D341Med (cell line): ENCODE results near the gene MYOD1.

Experiments used
- DNase-seq: peaks from one replicate; pipeline ENCODE4 v3.0.0; 2012; ENCODE audit warnings: low spot score

MYOD1 gene

DNA sequence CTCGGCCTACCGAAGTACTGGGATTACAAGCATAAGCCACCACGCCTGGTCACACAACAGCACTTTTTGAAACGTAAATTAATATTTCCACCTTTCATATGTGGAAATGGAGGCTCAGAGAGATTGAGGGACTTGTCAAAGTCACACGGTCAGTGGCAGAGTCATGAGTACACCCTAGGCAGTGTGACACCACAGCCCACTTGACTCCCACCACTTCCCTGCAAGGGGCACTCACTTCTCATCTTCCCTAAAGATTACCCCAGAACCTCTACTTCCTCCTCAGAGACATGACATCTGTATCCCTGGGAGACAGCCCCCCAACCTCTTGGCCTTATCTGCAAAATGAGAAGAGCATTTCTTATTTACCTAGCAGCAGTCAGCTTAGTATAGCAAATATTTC lies 16.5 kb upstream of the MYOD1 start:
- DNase-seq: no peak

DNA sequence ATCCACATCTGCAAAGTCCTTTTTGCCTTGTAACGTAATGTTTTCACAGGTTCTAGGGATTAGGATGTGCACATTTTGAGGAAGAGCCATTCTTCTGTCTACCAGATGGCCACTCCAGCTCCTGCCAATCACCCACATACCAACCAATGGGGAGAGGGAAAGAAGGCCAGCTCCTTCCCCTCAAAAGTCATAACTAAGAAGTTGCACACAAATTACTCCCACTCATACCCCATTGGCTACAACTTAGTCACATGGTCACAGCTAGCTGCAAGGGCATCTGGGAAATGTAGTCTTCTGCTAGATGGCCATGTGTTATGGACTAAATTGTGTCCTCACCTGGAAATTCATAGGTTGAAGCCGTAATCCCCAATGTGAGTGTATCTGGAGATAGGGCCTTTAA lies 15.4 kb upstream of the MYOD1 start:
- no peak for DNase-seq

DNA sequence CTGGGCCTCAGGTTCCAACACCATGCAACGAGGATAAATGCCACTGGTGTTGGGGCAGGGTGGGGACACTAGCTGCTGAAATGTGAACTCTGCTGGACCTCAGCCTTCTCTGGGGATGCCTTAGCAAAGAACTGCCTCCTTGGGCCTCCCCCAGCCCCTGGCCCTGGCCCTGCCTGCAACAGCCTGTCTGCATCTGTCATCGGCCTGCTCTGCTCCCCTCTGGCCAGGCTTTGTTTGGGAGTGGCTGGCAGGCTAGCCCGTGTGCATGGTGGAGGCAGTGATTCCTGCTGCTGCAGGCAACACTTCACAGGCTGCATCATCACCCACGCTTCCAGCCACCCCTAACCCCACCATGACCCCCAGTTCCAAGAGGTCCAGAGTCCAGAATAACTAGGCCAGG lies 11.5 kb upstream of the MYOD1 start:
- no peak for DNase-seq

DNA sequence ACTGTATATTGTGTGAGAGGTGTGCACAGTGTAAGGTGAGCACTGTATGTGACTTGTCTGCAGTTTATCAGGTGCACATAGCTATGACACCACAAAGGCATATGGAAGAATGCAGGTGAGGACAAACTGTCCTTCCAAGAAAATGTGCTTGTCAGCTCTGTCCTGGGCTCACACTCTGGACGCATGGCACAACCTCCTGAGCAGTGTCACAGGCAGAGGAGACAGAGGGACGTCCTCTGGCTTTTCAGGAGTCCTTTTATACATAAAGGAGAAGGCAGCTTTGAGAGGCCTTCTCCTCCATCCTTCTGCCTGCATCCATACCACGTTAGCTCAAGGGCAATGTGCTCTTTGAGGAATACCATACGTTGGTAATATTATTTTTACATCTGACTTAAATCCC lies 7.5 kb upstream of the MYOD1 start:
- no peak for DNase-seq

DNA sequence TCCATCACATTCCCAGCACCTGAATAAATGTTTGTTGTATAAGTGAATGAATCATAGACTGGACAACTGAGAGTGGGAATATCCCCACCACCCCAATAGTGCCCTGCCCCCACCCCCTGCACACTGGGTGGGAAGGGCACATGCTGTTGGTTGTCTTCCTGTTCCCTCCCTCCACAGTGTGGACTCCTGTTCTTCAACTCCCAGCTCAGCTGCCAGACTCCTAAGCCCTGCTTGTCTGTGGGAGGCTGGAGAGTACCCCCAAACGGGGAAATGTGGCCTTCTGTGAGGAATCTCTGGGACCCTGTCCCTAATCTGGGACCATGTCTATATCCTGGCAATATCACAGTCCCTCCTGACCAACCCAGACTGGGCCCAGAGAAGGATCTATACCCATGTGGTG lies 5.5 kb upstream of the MYOD1 start:
- no peak for DNase-seq

DNA sequence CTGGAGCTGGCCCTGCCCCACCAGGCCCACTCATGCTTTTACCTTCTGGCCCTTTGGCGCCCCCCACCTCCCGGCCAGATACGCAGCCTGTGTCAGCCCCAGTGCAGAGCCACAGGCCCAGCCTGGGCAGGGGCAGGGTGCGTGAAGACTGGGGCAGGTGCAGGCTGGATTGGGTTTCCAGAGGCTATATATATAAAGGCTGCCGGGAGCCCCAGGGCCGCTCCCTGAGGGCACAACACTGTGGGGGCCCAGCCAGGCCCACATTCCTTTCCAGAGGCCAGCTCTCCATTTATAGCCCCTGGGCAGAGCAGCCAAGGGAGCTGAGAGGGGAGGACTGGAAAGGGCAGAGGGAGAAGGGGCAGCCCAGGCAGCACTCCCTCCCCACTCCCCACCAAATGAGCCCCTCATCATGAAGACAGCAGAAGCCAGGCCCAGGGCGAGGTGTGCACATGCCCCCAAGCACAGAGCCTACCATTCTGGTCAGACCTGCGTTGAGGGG lies 5.0 kb upstream of the MYOD1 start:
- peak; percentile 66 for DNase-seq

DNA sequence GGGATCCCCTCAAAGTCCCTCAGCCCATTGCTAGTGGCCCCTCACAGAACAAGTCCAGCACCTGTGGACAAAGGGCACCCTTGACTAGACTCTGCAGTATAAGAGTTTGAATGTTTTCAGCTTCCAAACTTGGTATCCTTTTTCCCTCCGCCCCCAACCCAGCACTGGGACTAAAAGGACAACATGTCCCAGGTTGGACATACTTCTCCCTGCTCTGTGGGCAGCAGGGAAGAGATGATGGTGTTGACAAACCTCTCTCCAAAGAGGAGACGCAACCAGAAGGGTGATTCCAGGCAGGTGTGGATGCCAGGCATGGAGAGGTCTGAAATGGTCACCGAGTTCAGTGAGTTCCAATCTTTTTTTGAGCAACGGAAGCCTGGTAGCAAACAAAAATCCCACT lies 4.5 kb upstream of the MYOD1 start:
- no peak for DNase-seq

DNA sequence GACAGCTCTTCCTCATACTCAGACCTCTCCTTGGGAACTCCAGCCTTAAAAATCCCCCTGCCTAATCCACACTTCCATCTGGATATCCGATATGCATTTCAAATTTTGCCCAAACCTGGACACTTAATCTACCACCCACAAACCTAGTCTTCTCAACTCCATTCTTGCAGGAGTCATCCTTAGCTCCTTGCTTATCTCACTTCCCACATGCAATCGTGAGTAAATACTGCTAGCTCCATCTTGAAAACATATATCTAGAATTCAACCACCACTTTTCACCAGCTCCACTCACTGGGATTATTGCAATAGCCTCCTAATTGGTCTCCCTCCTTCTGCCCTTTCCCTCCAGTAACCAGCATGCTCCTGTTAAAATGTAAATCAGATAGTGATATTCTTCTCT lies 2.6 kb upstream of the MYOD1 start:
- DNase-seq: no peak

DNA sequence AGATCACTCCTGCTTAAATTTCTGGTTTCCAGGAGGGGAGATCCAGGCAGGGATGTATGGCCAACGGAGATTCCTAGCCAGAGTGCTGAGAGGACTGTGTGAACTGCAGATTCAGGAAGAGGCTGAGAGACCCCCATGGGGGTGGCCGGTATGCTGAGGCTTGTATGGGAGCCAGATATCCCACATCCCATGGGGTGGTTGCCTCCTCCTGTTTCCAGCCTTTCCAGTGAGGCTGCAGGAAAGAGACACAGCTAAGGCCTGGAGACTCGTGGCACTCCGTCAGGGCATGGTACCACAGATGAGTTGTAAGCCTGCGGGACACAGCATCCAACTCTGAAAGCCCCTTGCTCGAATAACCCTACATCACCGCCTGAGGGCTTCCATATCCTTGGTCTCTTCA lies 1.4 kb upstream of the MYOD1 start:
- no peak for DNase-seq

DNA sequence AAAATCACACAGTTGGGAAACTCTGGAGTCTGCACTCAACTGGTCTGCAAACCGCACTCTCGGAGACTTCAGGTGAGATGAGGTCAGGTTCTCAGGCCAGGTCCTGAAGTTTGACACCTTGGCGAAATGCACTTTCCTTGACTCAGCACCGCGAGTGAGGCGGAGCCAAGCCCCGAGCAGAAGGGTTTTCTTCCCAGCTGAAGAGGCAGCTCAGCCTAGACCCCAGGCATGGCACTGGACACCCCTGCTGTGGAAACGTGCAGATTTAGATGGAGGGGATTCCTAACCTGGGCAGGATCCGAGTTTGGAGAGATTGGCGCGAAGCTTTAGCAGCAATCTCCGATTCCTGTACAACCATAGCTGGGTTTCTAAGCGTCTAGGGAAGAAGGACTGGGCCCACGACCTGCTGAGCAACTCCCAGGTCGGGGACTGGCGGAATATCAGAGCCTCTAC lies 835 bp upstream of the MYOD1 start:
- no peak for DNase-seq

DNA sequence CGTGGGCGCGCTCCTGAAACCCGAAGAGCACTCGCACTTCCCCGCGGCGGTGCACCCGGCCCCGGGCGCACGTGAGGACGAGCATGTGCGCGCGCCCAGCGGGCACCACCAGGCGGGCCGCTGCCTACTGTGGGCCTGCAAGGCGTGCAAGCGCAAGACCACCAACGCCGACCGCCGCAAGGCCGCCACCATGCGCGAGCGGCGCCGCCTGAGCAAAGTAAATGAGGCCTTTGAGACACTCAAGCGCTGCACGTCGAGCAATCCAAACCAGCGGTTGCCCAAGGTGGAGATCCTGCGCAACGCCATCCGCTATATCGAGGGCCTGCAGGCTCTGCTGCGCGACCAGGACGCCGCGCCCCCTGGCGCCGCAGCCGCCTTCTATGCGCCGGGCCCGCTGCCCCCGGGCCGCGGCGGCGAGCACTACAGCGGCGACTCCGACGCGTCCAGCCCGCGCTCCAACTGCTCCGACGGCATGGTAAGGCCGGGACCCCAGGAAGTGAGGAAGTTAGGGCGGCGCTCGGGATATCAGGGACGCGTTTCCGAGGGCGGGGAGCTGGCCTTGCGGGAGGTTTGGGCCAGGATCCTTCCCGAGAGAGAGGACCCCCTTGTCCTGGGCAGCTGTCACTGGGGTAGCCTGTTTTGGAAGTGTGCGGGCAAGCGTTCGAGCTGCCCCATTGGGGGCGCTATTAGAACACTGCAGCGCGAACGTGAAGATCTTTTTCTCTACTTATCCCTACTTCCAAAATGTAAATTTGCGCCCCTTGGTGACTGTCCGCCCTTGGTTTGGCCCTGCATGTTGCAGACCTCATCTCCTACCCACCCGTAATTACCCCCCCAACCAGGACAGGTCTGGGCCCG lies 796 bp downstream of the MYOD1 start:
- DNase-seq: no peak

DNA sequence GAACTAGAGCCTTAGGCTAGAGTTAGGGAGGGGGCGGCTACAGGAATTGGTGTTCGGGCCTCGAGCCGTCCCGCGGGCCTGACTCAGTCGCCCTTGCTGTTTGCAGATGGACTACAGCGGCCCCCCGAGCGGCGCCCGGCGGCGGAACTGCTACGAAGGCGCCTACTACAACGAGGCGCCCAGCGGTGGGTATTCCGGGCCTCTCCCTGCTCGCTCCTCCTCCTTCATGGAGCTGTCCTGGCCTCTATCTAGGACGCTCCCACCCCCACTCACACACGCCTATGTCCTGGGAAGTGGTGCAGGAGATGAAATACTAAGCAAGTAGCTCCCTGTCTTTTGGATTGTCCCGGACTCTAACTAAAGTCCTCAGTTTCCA lies 1.4 kb downstream of the MYOD1 start:
- no peak for DNase-seq

DNA sequence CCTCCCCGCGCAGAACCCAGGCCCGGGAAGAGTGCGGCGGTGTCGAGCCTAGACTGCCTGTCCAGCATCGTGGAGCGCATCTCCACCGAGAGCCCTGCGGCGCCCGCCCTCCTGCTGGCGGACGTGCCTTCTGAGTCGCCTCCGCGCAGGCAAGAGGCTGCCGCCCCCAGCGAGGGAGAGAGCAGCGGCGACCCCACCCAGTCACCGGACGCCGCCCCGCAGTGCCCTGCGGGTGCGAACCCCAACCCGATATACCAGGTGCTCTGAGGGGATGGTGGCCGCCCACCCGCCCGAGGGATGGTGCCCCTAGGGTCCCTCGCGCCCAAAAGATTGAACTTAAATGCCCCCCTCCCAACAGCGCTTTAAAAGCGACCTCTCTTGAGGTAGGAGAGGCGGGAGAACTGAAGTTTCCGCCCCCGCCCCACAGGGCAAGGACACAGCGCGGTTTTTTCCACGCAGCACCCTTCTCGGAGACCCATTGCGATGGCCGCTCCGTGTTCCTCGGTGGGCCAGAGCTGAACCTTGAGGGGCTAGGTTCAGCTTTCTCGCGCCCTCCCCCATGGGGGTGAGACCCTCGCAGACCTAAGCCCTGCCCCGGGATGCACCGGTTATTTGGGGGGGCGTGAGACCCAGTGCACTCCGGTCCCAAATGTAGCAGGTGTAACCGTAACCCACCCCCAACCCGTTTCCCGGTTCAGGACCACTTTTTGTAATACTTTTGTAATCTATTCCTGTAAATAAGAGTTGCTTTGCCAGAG lies 2.0 kb downstream of the MYOD1 start:
- no peak for DNase-seq

DNA sequence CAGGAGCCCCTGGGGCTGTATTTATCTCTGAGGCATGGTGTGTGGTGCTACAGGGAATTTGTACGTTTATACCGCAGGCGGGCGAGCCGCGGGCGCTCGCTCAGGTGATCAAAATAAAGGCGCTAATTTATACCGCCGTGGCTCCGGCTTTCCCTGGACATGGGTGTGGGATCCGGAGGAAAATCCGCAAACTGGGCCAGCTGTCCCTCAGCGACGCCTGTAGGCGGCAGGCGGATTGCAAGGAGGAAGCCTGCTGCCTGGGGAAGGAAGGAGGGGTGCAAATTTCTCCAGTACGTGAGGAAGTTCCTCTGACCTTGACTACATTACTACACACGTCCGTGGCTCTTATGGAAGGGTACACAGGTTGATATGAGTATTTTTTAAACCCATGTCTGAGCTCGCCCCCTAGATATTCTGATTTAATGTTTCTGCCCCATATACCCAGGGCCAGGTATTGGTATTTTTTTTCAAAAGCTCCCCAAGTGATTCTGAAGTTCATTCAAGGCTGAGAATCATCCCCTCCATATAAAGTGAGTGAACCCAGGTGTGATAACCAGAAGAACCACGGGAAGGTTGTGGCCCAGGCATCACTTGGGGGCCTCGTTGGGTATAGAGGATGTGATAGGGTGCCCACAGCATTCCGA lies 2.8 kb downstream of the MYOD1 start:
- DNase-seq: peak; percentile 77

DNA sequence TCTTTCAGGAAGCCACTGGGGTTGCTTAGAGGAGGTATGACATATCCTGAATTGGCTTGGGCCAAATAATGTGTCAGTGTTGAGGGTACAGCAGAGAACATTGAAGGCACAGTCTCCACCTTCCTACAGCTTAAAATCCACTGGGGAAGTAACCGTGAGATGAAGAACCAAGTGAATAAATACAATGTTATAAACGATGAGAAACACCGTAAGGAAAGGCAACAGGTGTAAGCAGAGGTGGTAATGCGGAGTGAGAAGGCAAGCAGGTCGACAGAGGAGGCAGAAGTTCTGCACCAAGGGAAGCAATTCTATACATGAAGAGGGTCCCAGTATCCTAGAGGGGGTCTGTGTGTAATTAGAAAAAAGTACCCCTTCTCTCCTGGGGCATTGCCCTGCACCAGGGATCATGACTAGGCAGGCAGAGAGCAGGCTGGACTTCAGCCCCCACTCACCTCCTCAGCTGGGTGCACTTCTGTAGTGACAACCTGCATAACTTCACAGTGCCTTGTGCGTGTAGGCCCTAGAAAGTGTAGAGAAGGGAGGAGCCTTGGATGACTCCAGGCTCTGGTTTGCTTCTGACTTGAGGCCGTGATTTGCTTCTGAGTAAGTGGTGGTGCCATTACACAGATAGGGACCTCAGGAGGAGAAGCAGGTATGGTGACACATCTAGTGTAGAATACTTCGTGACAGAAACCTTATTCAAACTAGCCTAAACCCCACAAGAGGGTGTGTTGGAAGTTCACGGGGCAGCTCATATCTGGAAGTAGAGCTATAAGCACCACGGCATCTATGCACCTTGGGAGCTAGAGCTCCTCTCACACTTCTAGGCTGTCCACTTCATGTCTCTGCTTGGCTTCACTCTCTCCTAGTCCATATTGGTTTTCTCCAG lies 4.9 kb downstream of the MYOD1 start:
- no peak for DNase-seq

DNA sequence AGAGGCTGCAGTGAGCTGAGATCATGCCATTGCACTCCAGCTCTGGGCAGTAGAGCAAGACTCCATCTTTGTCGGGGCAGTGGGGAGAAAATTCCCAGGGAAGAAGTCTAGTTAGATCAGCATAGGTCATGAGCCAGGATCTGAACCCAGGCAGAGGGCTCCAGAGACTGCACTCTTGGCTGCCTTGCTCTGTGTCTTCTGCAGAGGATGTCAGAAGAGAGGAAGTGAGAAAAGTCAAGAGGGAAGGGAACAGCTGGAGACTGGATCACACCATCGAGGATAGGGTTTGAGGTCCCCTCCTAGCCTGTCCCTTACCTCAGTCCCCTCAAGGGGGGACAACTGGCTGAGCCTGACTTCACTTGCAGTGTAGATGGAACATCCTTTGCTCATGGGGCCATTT lies 5.8 kb downstream of the MYOD1 start:
- DNase-seq: no peak

DNA sequence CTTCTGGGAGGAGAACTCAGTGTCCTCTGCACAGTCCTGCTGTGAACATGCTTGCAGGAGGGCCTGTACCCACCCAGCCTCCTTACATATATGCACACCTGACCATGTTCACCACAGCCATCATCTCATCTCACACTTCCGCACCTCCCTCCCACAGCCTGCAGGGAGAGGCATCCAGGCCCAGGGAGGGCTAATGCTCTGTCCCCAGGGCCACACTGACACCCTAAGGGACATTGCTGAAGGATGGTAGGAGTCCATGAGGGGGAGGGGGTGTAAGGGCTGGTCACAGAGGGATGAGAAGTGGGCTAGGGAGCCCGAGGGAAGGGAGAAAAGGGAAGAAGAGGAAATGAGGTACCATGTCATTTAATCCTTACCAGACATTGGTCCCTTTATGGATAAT lies 10.8 kb downstream of the MYOD1 start:
- DNase-seq: no peak

DNA sequence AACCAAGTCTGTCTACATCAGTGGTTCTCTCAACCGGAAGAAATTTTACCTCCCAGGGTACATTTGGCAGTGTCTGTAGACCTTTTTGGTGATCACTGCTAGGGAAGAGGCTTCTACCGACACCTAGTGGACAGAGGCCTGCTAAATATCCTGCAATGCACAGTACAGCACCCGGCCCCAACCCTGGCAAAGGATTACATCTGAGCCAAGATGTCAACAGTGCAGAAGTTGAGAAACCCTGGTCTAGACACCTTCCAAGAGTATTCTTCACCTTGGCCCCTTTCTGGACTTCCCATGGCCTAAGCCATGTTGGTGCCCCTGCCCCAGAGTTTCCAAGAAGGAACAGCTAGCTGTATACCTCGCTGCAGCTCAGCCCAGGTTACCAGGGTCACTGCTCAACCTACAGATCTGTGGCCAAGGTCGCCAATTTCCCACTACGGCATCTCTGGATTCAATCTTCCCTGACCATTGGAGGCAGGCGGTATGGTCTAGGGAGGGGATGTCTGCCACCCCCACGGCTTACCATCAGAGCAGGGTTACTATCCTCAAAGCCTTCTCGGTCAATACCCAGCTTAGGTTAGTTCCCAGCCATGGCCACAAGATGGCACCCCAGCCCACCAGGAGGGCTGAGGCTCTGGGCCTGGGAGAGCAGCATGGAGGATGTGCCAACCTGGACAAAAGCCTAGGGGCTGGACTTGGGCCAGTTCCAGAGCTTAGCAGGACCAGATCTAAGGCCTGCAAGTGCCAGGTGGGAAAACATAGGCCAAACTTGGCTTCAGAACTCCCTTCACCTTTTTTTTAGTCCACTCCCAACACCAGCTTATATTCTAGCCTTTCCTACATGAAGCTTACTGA lies 11.5 kb downstream of the MYOD1 start:
- DNase-seq: peak; percentile 86

DNA sequence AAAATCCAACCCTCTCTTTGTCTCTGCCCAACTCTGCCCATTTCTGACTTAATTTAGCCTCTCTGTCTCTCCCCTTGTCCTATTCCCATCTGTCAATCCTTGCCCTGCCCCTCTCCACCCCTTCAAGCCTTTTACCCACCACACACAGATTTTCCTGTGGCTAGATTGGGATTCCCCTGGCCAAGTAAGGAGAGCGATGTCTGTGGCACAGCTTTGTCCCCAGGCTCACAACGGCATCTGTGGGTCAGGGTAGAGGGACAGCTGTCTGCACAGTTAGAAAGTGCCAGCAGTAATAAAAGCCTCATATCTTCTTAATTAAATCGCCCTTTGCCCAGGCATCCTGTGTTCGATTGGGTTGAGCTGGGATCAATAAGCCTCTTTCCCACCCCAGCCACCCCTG lies 13.9 kb downstream of the MYOD1 start:
- no peak for DNase-seq

DNA sequence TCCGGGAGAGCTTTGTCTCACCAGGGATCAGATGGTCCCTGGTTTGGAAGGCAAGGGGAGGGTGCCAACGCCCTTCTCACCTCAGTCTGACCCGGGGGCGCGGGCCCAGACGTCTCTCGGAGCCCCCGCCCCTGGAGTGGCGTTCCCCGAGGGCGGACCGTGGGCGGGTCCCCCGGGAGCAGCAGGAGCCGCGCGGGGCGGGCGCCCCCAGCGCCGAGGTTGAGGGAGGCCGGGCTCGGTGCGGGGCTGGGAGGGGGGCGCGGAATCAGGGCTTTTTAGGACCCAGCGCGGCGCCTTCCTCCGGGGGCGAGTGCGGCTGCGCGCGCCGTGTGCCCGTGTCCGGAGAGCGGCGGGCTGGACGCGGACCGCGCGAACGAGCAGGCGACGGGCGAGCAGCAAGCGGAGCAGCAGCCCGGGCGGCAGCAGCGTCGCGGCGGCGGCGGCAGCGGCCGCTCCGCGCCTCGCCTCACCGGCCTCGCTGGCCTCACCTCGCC lies 15.1 kb downstream of the MYOD1 start, which contains the start of gene KCNC1:
Gene KCNC1, plus strand, starts transcription at position 364 of the 494 bp plus-strand sequence. CDS start 1,222 bp downstream, outside the sequence.
- DNase-seq: peak; percentile 88
